ENCODE measurements around the gene TUBA8.

DNA sequence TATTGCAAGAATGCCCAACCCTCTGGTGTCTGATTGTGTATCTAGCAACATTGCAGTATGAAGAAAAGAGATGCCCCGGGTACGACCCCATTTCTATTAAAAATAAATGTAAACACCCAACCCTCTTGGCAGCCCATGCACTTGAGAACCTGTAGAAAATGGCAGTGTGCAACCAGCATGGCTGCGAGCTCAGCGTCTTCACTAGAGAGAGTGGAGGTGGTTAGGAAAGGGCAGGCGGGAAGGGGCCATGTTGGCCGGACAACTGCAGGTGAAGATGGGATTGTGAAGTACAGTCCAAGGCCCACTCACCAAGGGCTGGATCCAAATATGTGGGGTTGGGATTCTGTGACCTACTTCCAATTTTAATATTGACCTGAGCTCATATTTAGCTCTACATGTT, 16.9 kb upstream of the TUBA8 start:
- no peak for TF ChIP-seq EZH2 (IDR thresholded peaks at IDR 0.05; ENCODE audit: borderline replicate concordance, low read depth, low read length, severe bottlenecking)
- TF ChIP-seq POLR2A (IDR thresholded peaks at IDR 0.05; ENCODE audit: low read depth, low read length), result no peak
- TF ChIP-seq, protein P1, sequence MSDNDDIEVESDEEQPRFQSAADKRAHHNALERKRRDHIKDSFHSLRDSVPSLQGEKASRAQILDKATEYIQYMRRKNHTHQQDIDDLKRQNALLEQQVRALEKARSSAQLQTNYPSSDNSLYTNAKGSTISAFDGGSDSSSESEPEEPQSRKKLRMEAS (IDR thresholded peaks at IDR 0.05; ENCODE audit: insufficient read depth, insufficient read length), result no peak
